ENCODE measurements around the gene NPTX1. TPM values are rescaled to one million over a fixed set of nuclear protein-coding genes. Genes with fewer than 3 reads are reported as not detected.
A peak's percentile ranks its signal among the peaks of the same experiment; 100 is the strongest.

The NPTX1 gene
- total and polyA plus RNA-seq, 7 donors = 0.25 to 1.3 (median 0.67) TPM

DNA sequence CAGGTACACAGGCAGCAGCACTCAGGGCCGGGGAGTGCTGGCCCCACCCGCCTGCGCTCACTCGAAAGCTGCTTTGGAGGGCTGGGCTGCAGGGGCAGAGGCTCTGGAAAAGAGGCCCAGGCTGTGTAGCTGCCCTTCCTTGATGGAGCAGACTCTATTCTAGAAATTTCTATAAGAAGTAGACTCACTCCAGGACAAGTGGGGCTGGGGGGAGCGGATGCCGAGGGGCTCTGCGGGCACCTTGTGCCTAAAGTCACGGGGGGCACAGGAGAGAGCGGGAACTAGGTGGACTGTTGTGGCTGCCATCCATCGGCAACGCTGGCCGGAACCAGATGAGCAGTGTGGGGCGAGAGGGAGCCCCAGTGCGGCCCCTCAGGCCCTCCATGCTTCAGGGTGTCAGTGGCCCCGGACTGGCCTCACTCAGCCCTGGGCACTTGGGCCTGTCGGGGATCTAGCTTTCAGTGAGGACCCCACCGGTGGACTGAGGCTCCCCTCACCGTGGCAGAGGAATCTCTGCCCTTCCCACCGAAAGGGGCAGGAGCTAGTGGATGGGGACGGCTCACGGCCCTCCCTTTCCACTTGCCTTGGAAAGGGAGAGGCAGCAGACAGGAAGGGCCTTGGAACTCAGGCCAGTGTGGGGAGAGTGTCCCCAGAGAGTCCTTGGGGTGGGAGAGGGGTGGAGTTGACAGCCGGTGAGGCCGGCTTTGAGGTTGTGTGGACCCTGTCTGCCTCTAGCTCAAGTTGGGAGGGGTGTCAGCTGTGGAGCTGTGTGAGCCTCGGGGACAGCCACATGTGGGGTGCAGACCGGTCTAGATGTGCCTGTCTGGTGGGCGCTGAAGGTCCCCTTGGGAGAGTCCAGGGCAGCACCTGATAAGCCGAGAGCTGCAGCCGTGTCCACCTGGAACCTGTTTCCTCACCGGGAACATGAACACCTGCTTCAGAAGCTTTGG lies 44.9 kb downstream of the NPTX1 start:
- Histone ChIP-seq H3K27ac (no peak overlapping the region), H3K9me3 (no peaks in the 10 kb centered on the region), H3K4me3 (no peak overlapping the region), H3K4me1 (peaks cover 3% of the 10 kb centered on the region), H3K36me3 (ENCODE audit: insufficient read depth in 1 of 2, low read depth in 1 of 2) (peaks cover 0 to 27% of the 10 kb centered on the region in 2 donors), H3K27me3 (ENCODE audit: insufficient read depth in 3 of 3, low read length in 2 of 3) (no peaks in the 10 kb centered on the region)
- ATAC-seq (no peak), DNase-seq (peak in 1 of 2 donors; percentile 35)
- intact Hi-C loops (cut with DNase I) = loop anchor here in 1 of 2 donors (5.0 kb wide), 1 partner anchor 146 kb away; no protein-coding TSS in a partner anchor
- 86 to 89% (median 88%) methylated on average over 29 of the region's 29 CpGs for WGBS, 3 donors
- TF ChIP-seq, protein P1, sequence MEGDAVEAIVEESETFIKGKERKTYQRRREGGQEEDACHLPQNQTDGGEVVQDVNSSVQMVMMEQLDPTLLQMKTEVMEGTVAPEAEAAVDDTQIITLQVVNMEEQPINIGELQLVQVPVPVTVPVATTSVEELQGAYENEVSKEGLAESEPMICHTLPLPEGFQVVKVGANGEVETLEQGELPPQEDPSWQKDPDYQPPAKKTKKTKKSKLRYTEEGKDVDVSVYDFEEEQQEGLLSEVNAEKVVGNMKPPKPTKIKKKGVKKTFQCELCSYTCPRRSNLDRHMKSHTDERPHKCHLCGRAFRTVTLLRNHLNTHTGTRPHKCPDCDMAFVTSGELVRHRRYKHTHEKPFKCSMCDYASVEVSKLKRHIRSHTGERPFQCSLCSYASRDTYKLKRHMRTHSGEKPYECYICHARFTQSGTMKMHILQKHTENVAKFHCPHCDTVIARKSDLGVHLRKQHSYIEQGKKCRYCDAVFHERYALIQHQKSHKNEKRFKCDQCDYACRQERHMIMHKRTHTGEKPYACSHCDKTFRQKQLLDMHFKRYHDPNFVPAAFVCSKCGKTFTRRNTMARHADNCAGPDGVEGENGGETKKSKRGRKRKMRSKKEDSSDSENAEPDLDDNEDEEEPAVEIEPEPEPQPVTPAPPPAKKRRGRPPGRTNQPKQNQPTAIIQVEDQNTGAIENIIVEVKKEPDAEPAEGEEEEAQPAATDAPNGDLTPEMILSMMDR (IDR thresholded peaks at IDR 0.05) = no peak

DNA sequence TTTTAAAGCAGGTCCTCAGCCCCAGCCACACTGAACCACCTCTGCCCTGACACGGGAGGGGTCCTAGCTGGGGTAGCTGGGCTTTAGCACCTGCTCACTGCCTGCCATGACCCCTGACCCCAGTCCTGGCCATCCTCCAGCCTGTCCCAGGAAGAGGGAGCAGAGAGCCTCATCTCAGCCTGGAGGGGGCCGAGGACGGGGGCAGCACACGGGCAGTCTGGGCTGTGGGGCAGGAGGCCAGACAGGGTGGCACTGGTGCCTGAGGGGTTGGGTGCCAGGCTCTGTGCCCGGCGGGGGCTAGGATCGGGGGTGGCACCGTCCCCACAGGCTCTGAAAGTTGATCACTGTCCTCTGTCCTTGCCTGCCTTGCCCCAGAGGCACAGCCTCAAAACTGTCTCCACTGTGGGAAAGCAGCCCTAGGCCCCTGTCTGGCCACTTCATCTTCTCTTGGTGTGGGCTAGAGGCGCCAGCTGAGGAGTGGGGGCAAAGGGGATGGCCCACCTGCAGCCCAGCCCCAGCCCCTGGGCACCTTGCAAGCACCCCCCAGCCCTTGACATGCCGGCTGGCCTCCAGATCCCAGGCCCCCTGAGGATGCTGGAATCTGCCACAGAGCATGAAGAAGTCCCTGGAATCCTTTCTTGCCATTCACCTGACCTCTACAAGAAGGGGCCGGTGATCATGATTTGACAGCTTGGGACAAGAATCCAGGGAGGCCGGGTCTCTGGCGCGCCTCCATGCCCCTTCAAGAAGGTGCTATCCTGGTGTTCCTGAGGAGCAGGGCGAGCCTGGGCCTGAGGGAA lies 45.8 kb downstream of the NPTX1 start:
- H3K36me3 ChIP-seq (ENCODE audit: insufficient read depth in 1 of 2, low read depth in 1 of 2) = peaks cover 0 to 23% of the 10 kb centered on the region in 2 donors
- H3K4me1 ChIP-seq = peaks cover 3% of the 10 kb centered on the region
- no peak overlapping the region for H3K27ac ChIP-seq
- DNase-seq (peak in 1 of 2 donors; percentile 50), ATAC-seq (no peak)
- no peak overlapping the region for H3K4me3 ChIP-seq
- H3K9me3 ChIP-seq = no peaks in the 10 kb centered on the region
- TF ChIP-seq, protein P1 (IDR thresholded peaks at IDR 0.05) = no peak
- WGBS, 3 donors = 87 to 89% (median 88%) methylated on average over 15 of the region's 15 CpGs
- no peaks in the 10 kb centered on the region for H3K27me3 ChIP-seq (ENCODE audit: insufficient read depth in 3 of 3, low read length in 2 of 3)
- intact Hi-C loops (cut with DNase I) = loop anchor here in 1 of 2 donors (5.0 kb wide), 1 partner anchor 147 kb away; no protein-coding TSS in a partner anchor

DNA sequence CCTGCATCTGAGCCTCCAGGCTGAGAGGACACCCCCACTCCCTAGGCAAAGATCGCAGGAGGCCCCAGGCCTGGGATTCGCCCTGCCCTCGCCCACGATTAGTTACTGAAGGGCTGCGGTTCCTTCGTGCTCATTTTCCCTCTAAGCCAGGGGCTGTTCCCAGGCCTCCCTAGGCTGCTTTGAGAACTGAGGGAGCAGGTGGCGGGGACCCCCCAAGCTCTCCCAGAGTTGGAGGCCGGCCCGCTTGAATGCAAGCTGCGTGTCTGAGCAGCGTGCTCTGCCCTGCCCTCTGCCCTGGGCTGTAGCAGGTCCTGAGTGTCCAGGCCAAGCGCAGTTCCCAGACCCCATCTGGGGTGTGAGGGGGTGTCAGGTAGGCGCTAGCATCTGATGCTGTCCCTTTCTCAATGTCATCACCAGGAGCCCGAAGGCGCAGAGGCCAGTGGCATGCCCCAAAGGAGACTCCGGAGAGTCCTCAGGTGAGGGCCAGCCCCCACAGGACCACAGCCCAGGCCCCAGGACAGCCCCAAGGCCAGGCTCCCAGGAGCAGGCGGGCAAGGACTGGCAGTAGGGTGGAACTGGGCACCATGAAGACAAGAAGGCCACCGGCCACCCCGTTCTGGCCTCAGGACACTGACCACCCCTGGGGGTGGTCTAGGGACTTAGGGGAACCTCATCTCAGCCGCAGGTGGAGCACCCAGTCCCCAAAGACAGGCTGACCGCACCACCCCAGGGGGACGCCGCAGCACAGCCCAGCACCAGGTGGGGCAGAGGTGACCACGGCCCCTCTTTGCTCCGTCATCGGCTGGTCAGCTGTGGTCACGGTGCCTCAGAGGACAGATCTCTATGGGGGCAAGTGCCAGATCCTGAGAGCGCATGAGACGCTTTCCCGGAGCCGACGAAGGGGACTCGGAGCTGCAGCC lies 46.8 kb downstream of the NPTX1 start:
- no peak for ATAC-seq
- Histone ChIP-seq H3K4me3 (no peak overlapping the region), H3K27me3 (ENCODE audit: insufficient read depth in 3 of 3, low read length in 2 of 3) (no peaks in the 10 kb centered on the region), H3K4me1 (peaks cover 3% of the 10 kb centered on the region), H3K36me3 (ENCODE audit: insufficient read depth in 1 of 2, low read depth in 1 of 2) (peaks cover 0 to 23% of the 10 kb centered on the region in 2 donors), H3K9me3 (no peaks in the 10 kb centered on the region), H3K27ac (no peak overlapping the region)
- TF ChIP-seq, protein P1 (IDR thresholded peaks at IDR 0.05) = no peak
- 89 to 92% (median 89%) methylated on average over 33 of the region's 33 CpGs for WGBS, 3 donors
- intact Hi-C loops (cut with DNase I) = loop anchor here (5.0 to 10.0 kb wide), 3 partner anchors 148 to 665 kb away; no protein-coding TSS in a partner anchor
- peak in 1 of 2 donors; percentile 34 for DNase-seq

DNA sequence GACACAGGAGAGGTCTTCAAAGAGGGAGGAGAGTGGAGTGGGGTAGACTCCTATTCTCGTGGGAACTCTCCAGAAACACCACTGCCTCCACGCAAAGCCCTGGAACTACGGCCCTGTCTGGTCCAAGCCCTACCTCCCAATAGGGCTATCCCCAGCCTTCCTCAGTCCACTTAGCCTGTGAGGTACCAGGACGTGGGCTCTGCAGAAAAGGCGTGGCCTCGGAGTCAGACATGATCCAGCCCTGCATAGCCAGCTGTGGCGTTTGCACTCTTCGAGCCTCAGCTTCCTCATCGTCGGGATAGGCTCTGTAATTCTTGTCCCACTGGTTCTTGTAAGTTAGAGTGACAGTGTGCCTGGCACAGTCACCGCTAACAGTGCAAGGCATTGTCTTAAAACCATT lies 47.6 kb downstream of the NPTX1 start:
- 89 to 93% (median 90%) methylated on average over 11 of the region's 11 CpGs for WGBS, 3 donors
- intact Hi-C loops (cut with DNase I) = loop anchor here in 1 of 2 donors (10.0 kb wide), 2 partner anchors 446 to 666 kb away; no protein-coding TSS in a partner anchor
- no peaks in the 10 kb centered on the region for H3K27me3 ChIP-seq (ENCODE audit: insufficient read depth in 3 of 3, low read length in 2 of 3)
- no peak overlapping the region for H3K27ac ChIP-seq
- DNase-seq = peak in 1 of 2 donors; percentile 17
- ATAC-seq = no peak
- H3K9me3 ChIP-seq = no peaks in the 10 kb centered on the region
- TF ChIP-seq, protein P1 (IDR thresholded peaks at IDR 0.05) = no peak
- peaks cover 5% of the 10 kb centered on the region for H3K4me1 ChIP-seq
- H3K4me3 ChIP-seq = no peak overlapping the region
- H3K36me3 ChIP-seq (ENCODE audit: insufficient read depth in 1 of 2, low read depth in 1 of 2) = peaks cover 0 to 23% of the 10 kb centered on the region in 2 donors

Data from psoas muscle (tissue), 8 donors.